H1 (cell line): Measurements from ENCODE around the gene TECPR2. TPM values are rescaled to one million over a fixed set of nuclear protein-coding genes. Genes with fewer than 3 reads are reported as not detected.

Source experiments
- EP300 ChIP-seq, 2 experiments: IDR thresholded peaks; 1 replicate in 1 of 2; 2 replicates in 1 of 2; pipeline ENCODE4 v1.6.1; 2011 to 2012; ENCODE audit warnings: low read depth in 2 of 2, low read length in 2 of 2, mild to moderate bottlenecking in 2 of 2, borderline replicate concordance in 1 of 2, inconsistent platforms in 1 of 2, moderate library complexity in 1 of 2
- JUND ChIP-seq: IDR thresholded peaks from 2 replicates; pipeline ENCODE4 v1.6.1; 2011; ENCODE audit warnings: mild to moderate bottlenecking, improper control_type of control experiment, low read length
- KDM5A ChIP-seq: fragments of 200-600 bp; IDR thresholded peaks from 2 replicates; pipeline ENCODE4 v1.7.1; 2012; ENCODE audit warnings: mild to moderate bottlenecking, low read length, inconsistent platforms, mixed read lengths
- SP2 ChIP-seq: IDR thresholded peaks from 2 replicates; pipeline ENCODE4 v1.6.1; 2012; ENCODE audit warnings: mild to moderate bottlenecking, low read length, inconsistent platforms
- TAF1 ChIP-seq: IDR thresholded peaks from 2 replicates; pipeline ENCODE4 v1.6.1; 2011; ENCODE audit warnings: mild to moderate bottlenecking, low read depth, low read length
- polyA plus RNA-seq, 7 experiments: library from polyadenylated mRNA; depleted of rRNA in 3 of 7; stranded (reverse) in 5 of 7; unstranded in 2 of 7; fragments of >200 nt in 5 of 7; fragments of 200-250 nt in 2 of 7; gene quantifications; 1 replicate in 5 of 7; 2 replicates in 1 of 7; 4 replicates in 1 of 7; pipeline versions ENCODE4 v1.2.1 to v1.2.3, GENCODE V29; 2011 to 2013; ENCODE audit warnings: missing spikeins in 2 of 7, mixed read lengths in 2 of 7
- total RNA-seq: library from RNA; stranded (reverse); fragmentation: NEBNext Ultra II Directional; extraction: Animal tissue kit (Norgen Biotek cat#: 25700); gene quantifications from 2 replicates; pipeline ENCODE4 v1.2.1, GENCODE V29; 2021
- TF ChIP-seq, protein P1 (sequence below): fragments of 300-600 bp; sonication (generic); IDR thresholded peaks from 2 replicates; pipeline ENCODE4 v1.7.1; 2012; ENCODE audit warnings: low read length, moderate library complexity, mild to moderate bottlenecking, inconsistent platforms; ENCODE audit not compliant: insufficient replicate concordance
- TF ChIP-seq, protein P2 (sequence below): IDR thresholded peaks from 2 replicates; pipeline ENCODE4 v1.6.1; 2011; ENCODE audit warnings: low read length, improper control_type of control experiment
- TF ChIP-seq, protein P3 (sequence below): IDR thresholded peaks from 2 replicates; pipeline ENCODE4 v1.6.1; 2012; ENCODE audit warnings: inconsistent platforms

The TECPR2 gene
- total and polyA plus RNA-seq, 2 of the 8 experiments (the other 6 are each of a cell fraction or from before 2014, with no cell fraction given): 6.8 to 19.4 TPM

DNA sequence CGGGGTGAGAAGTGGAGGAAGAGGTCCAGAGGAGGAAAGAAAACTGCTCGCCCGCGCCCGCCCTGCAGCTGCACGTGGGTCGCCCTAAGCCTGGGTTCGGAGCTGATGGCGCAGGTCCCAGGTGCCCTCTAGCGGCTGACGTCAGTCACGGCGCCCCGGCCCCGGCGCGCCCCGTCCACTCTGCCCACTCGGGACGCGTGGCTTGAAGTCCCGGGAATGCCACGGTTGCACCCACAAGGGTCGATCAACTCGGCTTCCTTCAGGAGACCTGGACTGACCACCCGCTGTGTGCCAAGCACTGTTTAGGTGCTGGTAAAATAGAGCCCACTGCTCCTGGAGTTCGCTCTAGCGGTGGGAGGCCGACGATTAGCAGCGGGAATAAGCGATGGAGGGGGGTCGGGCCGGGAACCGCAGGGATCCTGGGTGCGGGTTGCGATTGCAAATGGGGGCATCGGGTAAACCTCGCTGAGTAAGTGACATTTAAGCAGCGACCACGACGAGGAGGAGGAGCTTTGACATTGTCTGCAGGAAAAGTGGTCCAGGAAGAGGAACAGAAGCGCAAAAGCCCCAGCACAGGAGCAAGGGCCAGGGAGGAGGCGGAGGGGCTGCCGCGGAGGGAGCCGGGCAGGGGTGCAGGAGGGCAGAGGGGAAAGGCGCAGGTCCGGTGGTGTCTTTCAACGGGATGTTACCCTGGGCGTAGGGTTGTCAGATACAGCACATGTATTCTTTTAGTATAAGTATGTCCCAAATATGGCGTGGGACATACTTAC, 48.3 kb upstream of the TECPR2 start (continued):
- TF ChIP-seq, protein P1, sequence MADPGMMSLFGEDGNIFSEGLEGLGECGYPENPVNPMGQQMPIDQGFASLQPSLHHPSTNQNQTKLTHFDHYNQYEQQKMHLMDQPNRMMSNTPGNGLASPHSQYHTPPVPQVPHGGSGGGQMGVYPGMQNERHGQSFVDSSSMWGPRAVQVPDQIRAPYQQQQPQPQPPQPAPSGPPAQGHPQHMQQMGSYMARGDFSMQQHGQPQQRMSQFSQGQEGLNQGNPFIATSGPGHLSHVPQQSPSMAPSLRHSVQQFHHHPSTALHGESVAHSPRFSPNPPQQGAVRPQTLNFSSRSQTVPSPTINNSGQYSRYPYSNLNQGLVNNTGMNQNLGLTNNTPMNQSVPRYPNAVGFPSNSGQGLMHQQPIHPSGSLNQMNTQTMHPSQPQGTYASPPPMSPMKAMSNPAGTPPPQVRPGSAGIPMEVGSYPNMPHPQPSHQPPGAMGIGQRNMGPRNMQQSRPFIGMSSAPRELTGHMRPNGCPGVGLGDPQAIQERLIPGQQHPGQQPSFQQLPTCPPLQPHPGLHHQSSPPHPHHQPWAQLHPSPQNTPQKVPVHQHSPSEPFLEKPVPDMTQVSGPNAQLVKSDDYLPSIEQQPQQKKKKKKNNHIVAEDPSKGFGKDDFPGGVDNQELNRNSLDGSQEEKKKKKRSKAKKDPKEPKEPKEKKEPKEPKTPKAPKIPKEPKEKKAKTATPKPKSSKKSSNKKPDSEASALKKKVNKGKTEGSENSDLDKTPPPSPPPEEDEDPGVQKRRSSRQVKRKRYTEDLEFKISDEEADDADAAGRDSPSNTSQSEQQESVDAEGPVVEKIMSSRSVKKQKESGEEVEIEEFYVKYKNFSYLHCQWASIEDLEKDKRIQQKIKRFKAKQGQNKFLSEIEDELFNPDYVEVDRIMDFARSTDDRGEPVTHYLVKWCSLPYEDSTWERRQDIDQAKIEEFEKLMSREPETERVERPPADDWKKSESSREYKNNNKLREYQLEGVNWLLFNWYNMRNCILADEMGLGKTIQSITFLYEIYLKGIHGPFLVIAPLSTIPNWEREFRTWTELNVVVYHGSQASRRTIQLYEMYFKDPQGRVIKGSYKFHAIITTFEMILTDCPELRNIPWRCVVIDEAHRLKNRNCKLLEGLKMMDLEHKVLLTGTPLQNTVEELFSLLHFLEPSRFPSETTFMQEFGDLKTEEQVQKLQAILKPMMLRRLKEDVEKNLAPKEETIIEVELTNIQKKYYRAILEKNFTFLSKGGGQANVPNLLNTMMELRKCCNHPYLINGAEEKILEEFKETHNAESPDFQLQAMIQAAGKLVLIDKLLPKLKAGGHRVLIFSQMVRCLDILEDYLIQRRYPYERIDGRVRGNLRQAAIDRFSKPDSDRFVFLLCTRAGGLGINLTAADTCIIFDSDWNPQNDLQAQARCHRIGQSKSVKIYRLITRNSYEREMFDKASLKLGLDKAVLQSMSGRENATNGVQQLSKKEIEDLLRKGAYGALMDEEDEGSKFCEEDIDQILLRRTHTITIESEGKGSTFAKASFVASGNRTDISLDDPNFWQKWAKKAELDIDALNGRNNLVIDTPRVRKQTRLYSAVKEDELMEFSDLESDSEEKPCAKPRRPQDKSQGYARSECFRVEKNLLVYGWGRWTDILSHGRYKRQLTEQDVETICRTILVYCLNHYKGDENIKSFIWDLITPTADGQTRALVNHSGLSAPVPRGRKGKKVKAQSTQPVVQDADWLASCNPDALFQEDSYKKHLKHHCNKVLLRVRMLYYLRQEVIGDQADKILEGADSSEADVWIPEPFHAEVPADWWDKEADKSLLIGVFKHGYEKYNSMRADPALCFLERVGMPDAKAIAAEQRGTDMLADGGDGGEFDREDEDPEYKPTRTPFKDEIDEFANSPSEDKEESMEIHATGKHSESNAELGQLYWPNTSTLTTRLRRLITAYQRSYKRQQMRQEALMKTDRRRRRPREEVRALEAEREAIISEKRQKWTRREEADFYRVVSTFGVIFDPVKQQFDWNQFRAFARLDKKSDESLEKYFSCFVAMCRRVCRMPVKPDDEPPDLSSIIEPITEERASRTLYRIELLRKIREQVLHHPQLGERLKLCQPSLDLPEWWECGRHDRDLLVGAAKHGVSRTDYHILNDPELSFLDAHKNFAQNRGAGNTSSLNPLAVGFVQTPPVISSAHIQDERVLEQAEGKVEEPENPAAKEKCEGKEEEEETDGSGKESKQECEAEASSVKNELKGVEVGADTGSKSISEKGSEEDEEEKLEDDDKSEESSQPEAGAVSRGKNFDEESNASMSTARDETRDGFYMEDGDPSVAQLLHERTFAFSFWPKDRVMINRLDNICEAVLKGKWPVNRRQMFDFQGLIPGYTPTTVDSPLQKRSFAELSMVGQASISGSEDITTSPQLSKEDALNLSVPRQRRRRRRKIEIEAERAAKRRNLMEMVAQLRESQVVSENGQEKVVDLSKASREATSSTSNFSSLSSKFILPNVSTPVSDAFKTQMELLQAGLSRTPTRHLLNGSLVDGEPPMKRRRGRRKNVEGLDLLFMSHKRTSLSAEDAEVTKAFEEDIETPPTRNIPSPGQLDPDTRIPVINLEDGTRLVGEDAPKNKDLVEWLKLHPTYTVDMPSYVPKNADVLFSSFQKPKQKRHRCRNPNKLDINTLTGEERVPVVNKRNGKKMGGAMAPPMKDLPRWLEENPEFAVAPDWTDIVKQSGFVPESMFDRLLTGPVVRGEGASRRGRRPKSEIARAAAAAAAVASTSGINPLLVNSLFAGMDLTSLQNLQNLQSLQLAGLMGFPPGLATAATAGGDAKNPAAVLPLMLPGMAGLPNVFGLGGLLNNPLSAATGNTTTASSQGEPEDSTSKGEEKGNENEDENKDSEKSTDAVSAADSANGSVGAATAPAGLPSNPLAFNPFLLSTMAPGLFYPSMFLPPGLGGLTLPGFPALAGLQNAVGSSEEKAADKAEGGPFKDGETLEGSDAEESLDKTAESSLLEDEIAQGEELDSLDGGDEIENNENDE: no peak
- TF ChIP-seq KDM5A: peak; percentile 98
- TF ChIP-seq SP2: no peak
- 0 out of 2 replicates have a peak, but pooled peaks have one; percentile 29 for TF ChIP-seq TAF1
- no peak for TF ChIP-seq EP300 (IDR thresholded peaks at IDR 0.05; ENCODE audit: borderline replicate concordance in 1 of 2, low read depth in 2 of 2, low read length in 2 of 2)
- TF ChIP-seq, protein P2, sequence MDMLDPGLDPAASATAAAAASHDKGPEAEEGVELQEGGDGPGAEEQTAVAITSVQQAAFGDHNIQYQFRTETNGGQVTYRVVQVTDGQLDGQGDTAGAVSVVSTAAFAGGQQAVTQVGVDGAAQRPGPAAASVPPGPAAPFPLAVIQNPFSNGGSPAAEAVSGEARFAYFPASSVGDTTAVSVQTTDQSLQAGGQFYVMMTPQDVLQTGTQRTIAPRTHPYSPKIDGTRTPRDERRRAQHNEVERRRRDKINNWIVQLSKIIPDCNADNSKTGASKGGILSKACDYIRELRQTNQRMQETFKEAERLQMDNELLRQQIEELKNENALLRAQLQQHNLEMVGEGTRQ: peak; percentile 43; the same call in 1 of the 2 replicates
- TF ChIP-seq JUND: peak; percentile 56; the same call in 1 of the 2 replicates
- TF ChIP-seq, protein P3, sequence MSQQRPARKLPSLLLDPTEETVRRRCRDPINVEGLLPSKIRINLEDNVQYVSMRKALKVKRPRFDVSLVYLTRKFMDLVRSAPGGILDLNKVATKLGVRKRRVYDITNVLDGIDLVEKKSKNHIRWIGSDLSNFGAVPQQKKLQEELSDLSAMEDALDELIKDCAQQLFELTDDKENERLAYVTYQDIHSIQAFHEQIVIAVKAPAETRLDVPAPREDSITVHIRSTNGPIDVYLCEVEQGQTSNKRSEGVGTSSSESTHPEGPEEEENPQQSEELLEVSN: peak; percentile 80
